Ovary (tissue), 9 donors: ENCODE measurements around the gene CTNNA3. TPM values are rescaled to one million over a fixed set of nuclear protein-coding genes. Genes with fewer than 3 reads are reported as not detected.

Experiments
- DNase-seq, 5 donors: peaks; one replicate each; pipeline ENCODE4 v3.0.0-alpha.2; 2019 to 2020
- H3K27ac ChIP-seq, 2 donors: fragments of 200-600 bp; one replicate each; pipeline versions ENCODE4 v1.5.1 to v1.8.0; 2019 to 2022
- H3K27me3 ChIP-seq: fragments of 200-600 bp; one replicate; pipeline ENCODE4 v1.8.0; 2022
- H3K36me3 ChIP-seq: fragments of 200-600 bp; sonication (generic); one replicate; pipeline ENCODE4 v1.5.1; 2019
- H3K4me1 ChIP-seq: one replicate; pipeline ENCODE4 v1.8.1; 2013; ENCODE audit warnings: mild to moderate bottlenecking, moderate library complexity; ENCODE audit not compliant: insufficient read depth
- H3K4me3 ChIP-seq: fragments of 200-600 bp; sonication (generic); one replicate; pipeline ENCODE4 v1.5.1; 2017
- H3K9me3 ChIP-seq, 2 donors: fragments of 200-600 bp in 1 of 2; sonication (generic) in 1 of 2; one replicate each; pipeline versions ENCODE4 v1.5.1 to v1.8.1; 2013 to 2019; ENCODE audit warnings: mild to moderate bottlenecking in 1 of 2, moderate library complexity in 1 of 2
- EP300 ChIP-seq: sonication (generic); formaldehyde crosslinking; IDR thresholded peaks from one replicate; pipeline ENCODE4 v1.6.1; 2017; ENCODE audit warnings: antibody characterized with exemption
- POLR2A ChIP-seq: fragments of 450-650 bp; IDR thresholded peaks from one replicate; pipeline ENCODE4 v1.6.1; 2017; ENCODE audit warnings: antibody characterized with exemption, mild to moderate bottlenecking, moderate library complexity
- WGBS, 3 donors: extraction: QIAGEN DNeasy Blood & Tissue Kit in 1 of 3; methylation state at CpG; one replicate each; pipeline versions ENCODE4 v1.1.5 to v1.1.7; 2013 to 2017; 5-methylcytosine and 5-hydroxymethylcytosine counted together
- intact Hi-C, 4 donors: fragments of 100-400 bp; cut with DNase I; formaldehyde crosslinking; loops; one replicate each; pipeline versions ENCODE4 v1.11.0 to v1.15.1; 2022 to 2023
- polyA plus RNA-seq, 2 donors: library from polyadenylated mRNA; stranded (reverse); fragments of 200-250 nt in 1 of 2; fragments of 350-450 nt in 1 of 2; fragmentation: Illumina TruSeq in 1 of 2; extraction: RNeasy Lipid Tissue Mini Kit (QIAGEN cat#74804) in 1 of 2; gene quantifications; one replicate each; pipeline ENCODE4 v1.2.3, GENCODE V29; 2013 to 2014
- total RNA-seq, 7 donors: library from RNA; depleted of rRNA in 2 of 7; stranded (reverse); fragments of >200 nt in 2 of 7; fragmentation: NEBNext Ultra II Directional in 3 of 7; extraction: Animal tissue kit (Norgen Biotek cat#: 25700) in 3 of 7; gene quantifications; one replicate each; pipeline versions ENCODE4 v1.1.0 to v1.2.4, GENCODE V29; 2016 to 2023
- TF ChIP-seq, protein P1 (sequence below), 3 donors: fragments of 450-650 bp in 2 of 3; fragments of 200-600 bp in 1 of 3; IDR thresholded peaks; one replicate each; pipeline versions ENCODE4 v1.5.1 to v1.8.0; 2016 to 2022; ENCODE audit warnings: antibody characterized with exemption in 3 of 3, mild to moderate bottlenecking in 1 of 3
- donor health status: DM: no; HTN: no; CAD: no; lungs with moderate emphysema.
- donor health status: DM: no; HTN: no; CAD: no.
- donor health status: Bipolar disorder and iron deficiency.
- donor health status: DM: yes; HTN: yes; CAD: no.
- donor health status: DM: no; HTN: no; CAD: no.
- donor health status: DM: yes; HTN: yes; CAD: no.

Gene CTNNA3
- total and polyA plus RNA-seq, 9 donors: 1.9 to 9.7 (median 4.0) TPM

DNA sequence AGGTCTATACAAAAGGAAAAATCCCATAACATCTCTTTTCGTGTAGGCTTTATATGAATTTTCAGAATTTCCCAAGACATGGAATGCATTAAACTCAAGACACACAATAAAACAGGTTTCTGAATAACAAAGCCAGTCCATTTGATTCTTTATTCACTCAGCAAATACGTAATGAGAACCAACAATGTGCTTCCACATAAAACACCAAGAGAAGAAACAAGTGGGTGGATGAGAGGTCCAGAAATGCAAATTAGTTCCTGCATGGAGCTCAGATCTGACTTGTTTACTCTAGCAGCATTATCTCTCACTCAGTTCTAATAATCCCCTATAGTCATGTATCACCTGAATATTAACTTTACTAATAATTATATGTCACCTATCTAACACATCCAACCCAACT lies 520.6 kb downstream of the CTNNA3 start:
- intact Hi-C loops: no loop called here
- Histone ChIP-seq H3K4me1 (no peaks in the 10 kb centered on the region), H3K9me3 (no peaks in the 10 kb centered on the region), H3K27ac (no peak overlapping the region), H3K36me3 (no peaks in the 10 kb centered on the region), H3K27me3 (no peaks in the 10 kb centered on the region), H3K4me3 (no peak overlapping the region)
- TF ChIP-seq POLR2A (no peak), EP300 (no peak)
- TF ChIP-seq, protein P1, sequence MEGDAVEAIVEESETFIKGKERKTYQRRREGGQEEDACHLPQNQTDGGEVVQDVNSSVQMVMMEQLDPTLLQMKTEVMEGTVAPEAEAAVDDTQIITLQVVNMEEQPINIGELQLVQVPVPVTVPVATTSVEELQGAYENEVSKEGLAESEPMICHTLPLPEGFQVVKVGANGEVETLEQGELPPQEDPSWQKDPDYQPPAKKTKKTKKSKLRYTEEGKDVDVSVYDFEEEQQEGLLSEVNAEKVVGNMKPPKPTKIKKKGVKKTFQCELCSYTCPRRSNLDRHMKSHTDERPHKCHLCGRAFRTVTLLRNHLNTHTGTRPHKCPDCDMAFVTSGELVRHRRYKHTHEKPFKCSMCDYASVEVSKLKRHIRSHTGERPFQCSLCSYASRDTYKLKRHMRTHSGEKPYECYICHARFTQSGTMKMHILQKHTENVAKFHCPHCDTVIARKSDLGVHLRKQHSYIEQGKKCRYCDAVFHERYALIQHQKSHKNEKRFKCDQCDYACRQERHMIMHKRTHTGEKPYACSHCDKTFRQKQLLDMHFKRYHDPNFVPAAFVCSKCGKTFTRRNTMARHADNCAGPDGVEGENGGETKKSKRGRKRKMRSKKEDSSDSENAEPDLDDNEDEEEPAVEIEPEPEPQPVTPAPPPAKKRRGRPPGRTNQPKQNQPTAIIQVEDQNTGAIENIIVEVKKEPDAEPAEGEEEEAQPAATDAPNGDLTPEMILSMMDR (IDR thresholded peaks at IDR 0.05): no peak
- DNase-seq: no peak
- 93 to 94% (median 94%) methylated on average over 2 of the region's 2 CpGs for WGBS, 3 donors

DNA sequence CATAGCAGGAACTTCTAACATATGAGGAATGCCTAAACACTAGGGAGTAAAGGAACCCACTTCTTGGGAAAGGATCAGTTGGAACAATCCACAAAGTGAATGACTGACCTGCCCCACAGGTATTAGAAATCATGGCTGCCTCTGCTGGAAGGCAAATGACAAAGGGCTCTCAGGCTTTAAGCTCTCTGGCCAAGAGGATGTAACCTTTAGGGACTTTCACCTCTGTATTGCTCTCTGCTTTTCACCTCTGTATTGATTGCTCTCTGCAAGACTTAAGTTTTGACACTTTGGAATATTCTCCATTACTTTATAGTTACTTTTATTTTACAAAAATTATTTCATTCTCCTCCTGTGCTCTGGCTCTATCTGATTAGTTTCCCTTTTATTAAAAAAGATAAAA lies 522.2 kb downstream of the CTNNA3 start:
- no peak for TF ChIP-seq EP300
- TF ChIP-seq POLR2A: no peak
- TF ChIP-seq, protein P1 (IDR thresholded peaks at IDR 0.05): no peak
- H3K27ac ChIP-seq: no peak overlapping the region
- no peaks in the 10 kb centered on the region for H3K27me3 ChIP-seq
- H3K4me1 ChIP-seq: no peaks in the 10 kb centered on the region
- no peaks in the 10 kb centered on the region for H3K36me3 ChIP-seq
- no peaks in the 10 kb centered on the region for H3K9me3 ChIP-seq
- DNase-seq: no peak
- no peak overlapping the region for H3K4me3 ChIP-seq
- intact Hi-C loops: no loop called here

DNA sequence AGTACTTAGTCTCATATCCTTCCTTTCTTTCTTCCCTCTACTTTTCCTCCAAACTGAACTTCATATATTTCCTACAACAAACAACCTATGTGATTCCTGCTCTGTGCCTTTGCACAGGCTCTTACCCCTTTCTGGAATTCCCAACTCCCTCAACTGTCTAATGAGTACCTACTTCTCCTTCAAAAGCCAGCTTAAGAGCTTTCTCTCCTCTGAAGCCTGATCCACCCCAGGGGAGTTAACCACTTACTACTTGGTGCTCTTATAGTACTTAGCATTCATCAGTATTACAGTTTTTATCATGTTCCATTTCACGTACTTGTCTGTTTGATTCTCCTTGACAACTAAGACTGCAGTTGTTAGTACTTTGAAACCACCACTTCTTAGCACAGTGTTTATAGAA lies 524.0 kb downstream of the CTNNA3 start:
- Histone ChIP-seq H3K4me3 (no peak overlapping the region), H3K4me1 (no peaks in the 10 kb centered on the region), H3K36me3 (no peaks in the 10 kb centered on the region), H3K27ac (no peak overlapping the region), H3K27me3 (no peaks in the 10 kb centered on the region), H3K9me3 (no peaks in the 10 kb centered on the region)
- TF ChIP-seq, protein P1 (IDR thresholded peaks at IDR 0.05): no peak
- TF ChIP-seq EP300 (no peak), POLR2A (no peak)
- 86 to 90% (median 87%) methylated on average over 1 of the region's 1 CpG for WGBS, 3 donors
- intact Hi-C loops: no loop called here
- DNase-seq: no peak

DNA sequence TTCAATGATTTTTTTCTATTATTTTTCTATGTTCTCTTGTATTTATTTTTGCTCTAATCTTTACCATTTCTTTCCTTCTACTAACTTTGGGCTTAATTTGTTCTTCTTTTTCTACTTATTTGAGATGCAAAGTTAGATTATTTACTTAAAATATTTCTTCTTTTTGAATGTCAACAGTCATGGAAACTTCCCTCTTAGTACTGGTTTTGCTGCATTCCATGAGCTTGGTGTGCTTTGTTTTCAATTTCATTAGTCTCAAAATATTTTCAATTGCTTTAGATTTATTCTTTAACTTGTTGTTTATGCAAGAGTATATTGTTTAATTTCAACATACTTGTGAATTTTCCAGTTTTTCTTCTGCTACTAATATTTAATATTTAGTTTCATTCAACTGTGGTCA lies 539.8 kb downstream of the CTNNA3 start:
- intact Hi-C loops: no loop called here
- Histone ChIP-seq H3K4me3 (no peak overlapping the region), H3K9me3 (no peaks in the 10 kb centered on the region), H3K36me3 (no peaks in the 10 kb centered on the region), H3K4me1 (no peaks in the 10 kb centered on the region), H3K27me3 (no peaks in the 10 kb centered on the region), H3K27ac (no peak overlapping the region)
- TF ChIP-seq, protein P1 (IDR thresholded peaks at IDR 0.05): no peak
- TF ChIP-seq POLR2A (no peak), EP300 (no peak)
- DNase-seq: no peak

DNA sequence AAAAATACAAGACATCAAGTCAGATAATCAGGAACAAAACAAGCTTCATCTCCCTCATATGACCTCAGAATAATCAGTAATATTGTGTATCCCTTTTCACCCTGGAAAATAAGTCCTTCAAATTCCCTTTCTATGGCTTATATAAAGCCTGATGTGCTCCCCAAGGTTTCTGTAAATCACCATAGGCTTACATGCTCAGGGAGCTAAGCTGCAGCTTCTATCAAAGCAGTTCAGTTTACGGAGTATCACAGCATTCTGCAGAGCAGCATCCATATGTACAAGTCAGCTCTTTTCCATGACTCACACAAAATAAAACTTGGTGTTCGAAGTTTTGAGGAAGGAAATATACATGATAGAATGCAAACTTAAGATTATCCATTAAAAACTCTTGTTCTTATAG lies 544.5 kb downstream of the CTNNA3 start:
- intact Hi-C loops: no loop called here
- H3K27me3 ChIP-seq: no peaks in the 10 kb centered on the region
- no peak overlapping the region for H3K27ac ChIP-seq
- no peaks in the 10 kb centered on the region for H3K36me3 ChIP-seq
- peaks cover 2% of the 10 kb centered on the region for H3K4me1 ChIP-seq
- no peaks in the 10 kb centered on the region for H3K9me3 ChIP-seq
- DNase-seq: no peak
- no peak overlapping the region for H3K4me3 ChIP-seq
- WGBS, 3 donors: 84 to 99% (median 93%) methylated on average over 2 of the region's 2 CpGs
- TF ChIP-seq, protein P1 (IDR thresholded peaks at IDR 0.05): no peak
- TF ChIP-seq EP300 (no peak), POLR2A (no peak)
